Anterior cingulate cortex (tissue), 58 donors: ENCODE measurements around the gene GLIS1.

Source experiments
- DNase-seq, 58 donors: peaks; one replicate each; lab custom pipeline; 2025; lab: John Stamatoyannopoulos, UW

GLIS1 gene

DNA sequence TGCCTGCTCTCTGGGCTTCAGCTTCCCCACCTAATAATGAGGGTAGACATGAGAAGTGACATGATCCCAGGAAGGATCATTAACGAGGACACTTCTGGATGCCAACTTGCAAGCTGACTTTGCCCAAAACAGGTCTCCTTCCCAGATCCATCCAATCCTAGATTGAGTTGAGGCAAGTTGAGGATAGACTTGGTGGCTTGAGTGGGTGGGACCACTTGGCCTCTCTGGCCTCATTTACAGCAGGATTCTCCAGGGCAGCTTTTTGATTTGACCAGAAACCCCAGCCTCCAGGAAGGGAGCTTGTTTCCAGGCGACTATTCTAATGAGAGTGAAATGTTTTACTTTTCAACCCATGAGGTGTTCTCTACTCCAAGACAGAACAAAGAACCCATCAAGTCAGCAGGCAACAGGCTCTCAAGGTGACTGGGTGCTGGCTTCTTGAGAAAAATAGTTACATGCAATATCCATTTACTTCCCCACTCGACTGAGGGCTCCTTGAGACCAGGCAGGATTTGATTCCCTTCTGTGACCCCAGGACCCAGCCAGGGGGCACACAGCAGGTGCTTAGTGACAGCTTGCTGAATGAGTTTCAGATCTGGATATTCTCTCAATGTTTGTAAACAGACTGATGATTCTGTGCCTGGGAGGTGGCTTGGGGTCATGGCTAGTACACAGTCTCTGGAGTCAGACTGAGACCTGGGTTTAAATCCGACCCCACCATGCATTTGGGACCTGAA lies 151.5 kb downstream of the GLIS1 start:
- no peak for DNase-seq

DNA sequence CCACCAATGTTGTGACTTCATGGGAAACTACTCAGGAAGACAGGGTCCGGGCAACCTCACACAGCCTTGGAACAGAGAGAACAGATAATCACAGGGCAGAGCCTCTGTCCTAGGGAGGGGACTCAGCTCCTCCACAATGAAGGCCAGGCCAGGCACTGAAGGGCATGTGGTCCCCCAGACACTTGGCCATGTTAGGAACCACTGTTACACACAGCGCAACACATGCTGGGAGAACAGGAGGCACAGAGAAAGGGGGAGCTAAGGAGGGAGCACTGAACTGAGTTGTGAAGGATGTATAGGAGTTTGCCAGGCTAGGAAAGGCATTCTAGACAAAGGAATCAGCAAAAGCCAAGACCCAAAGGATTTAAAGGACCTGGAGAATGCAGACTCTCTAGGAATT lies 152.2 kb downstream of the GLIS1 start:
- no peak for DNase-seq

DNA sequence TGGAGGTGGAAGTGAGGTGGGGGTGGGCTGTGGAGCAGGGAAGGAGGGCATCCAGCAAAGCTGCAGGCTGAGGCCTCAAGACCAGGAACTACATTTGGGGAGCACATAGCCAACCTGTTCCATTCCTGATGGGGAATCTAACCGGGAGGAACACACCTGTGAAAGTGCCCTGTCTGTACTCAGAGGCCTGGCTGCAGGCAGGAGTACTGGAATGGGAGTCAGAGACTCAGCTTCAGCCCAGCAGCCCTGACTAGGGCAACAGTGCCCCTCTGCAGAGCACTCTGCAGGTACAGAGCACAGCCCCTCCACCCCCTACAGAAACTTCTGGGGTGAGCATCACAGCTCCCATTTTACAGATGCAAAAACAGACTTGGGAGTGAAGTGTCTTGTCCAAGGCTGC lies 153.4 kb downstream of the GLIS1 start:
- no peak for DNase-seq

DNA sequence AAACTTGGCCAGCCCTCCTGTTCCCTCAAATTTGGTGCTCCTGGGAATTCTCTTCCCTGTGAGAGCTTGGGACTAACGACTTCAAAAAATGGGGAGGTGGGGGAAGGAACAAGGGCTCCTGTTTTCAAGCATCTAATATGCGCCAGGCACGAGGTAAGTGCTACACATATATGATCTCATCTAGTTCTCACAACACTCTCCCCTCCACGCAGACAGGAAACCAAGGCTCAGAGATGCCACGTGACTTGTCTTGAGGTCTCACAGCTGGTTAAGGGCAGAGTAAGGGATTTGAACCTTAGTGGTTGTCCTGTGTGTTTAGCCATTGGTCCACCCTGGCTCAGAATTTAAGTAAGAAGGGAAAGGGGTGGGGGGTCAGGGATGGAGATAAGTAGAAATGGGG lies 153.8 kb downstream of the GLIS1 start:
- no peak for DNase-seq

DNA sequence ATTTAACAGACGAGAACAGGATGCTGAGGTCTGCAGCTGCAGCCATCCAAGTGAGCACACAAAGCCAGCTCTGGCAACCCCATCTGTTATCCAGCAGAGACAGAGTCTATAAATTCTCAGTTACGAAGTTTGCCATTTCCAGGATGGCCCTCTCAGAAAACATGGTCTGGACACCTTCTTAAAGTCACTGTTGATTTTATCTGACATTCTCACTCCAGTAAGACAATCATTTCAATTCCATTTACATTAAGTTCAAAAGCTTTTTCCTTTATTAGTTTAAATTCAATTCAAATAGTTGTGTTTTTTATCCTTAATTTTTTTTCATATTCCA lies 154.2 kb downstream of the GLIS1 start:
- DNase-seq: no peak

DNA sequence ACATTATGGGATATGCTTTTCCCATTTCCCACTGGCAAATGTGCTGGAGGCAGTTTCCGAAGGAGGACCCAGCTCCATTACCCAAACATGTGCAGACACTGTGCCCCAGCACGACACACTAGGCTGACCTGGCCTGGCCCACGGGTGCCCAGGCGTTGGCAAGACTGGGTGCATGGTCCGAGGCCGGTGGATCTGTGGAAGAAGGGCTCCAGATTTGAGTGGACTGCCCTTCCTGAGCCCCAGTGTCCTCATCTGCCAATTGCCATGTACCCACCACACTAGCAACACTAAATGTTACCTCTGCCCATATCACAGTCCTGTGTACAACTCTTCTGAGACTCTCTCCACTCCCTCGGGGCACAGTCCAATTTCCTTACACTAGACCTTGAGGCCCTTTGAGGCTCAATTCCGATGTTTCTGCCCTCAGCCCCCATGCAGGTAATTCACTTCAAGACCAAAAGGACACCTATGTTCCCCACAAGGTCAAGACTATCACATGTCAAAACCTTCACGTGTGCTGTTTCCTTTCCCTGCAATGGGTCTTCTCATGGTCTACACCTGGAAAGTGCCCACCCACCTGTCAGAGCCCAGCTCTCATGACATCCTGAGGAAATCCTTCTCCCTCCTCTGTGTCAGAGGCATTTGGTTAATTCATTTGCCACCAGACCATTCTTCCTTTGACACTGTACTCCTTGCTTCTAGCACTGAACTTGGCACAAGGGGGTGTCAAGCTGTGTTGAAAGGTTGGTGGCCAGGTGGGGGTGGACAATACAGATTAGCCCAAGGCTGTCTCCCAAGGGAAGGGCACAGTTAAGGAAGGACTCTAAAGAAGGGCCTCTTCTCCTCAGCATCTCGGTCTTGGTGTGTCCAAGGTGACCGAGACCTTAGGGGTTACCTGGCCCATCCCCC lies 154.8 kb downstream of the GLIS1 start:
- no peak for DNase-seq

DNA sequence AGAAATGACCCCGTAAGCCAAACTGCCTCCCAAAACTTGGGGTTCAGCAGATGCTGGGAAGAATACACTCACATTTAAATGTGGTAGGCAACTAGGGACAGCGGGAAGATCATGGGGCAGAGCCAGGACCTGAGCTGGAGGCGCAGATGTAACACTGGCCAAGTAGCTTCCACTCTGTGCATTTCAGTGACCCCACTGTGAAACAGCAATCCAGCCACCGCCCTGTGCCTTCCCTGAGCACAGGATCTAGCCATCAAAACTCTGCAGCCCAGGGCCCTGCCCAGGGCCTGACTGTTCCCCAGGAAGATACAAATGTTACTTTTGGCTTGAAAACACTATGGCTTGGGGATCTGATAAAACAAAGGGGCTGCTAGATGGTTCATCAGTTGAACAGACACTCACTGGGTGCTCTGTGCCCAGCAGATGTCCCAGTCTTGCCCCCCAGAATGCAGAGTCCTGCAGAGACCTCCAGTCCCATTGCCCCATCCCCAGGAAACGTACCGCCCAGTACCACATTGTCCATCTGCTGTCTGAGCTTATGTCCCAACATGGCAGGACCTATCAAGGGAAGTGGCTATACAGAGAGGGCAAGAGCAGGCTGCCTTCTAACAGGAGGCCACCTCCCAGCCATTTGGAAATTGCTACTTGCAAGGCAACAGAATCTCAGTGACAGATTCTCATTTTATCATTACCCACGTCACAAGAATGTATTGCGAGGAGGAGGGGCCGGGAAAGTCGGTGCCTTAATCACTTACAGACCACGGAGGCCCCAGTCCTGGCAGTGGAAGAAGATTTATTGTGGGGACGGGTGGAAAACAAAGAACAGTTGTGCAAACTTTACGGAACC lies 155.7 kb downstream of the GLIS1 start:
- DNase-seq: no peak

DNA sequence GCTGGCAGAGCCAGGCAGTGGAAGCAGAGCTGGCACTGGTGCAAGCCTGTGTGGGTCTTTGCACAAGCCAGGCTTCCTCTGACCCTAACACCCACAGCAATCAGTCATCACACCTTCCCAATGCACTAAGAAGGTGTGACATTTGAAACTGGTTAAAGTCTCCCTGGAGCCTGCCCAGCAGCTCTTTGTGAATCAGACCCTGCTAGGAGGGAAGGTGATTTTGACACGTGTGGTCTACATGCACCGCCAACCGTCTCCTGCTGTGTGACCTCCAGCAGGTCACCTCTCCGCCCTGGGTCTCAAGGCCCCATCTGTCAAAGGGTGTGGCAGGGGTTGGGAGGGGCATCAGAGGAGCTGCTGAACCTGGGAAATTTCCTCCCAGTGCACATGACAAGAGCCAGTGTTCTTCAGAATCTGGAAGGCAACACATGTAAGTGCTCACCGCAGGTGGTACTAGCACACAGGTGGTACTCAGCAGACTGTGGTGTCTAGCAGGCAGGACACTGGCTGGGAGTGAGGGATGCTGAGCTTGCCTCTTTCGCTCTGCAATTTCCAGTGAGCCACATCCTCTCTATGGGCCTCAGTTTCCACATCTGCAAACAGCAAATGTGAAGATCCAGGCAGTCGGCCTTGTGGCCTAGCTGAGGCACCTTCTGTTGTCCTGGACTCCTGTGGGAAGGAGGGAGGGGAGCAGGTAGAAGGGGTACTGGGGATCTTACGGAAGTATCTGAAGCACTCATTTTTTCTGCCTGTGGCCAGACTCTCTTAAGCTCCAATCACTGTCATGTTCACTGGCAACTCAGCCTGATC lies 156.5 kb downstream of the GLIS1 start:
- DNase-seq: no peak

DNA sequence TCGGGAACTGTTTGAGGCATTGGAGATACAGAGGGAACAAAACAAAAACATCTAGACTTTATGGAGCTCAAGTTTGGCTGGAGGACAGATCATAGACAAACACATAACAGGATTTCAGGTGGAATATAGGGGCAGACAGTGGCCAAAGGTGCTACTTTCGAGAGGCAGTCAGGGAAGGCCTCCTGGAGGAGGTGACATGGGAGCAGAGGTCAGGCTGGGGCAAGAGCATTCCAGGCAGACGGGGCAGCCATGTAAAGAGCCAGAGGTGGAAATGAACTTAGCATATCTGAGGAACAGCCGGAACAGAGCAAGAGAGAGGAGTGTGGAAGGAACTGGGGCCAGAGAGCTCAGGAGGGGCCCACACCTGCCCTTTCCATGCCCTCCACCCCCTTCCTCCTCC lies 157.5 kb downstream of the GLIS1 start:
- DNase-seq: no peak

DNA sequence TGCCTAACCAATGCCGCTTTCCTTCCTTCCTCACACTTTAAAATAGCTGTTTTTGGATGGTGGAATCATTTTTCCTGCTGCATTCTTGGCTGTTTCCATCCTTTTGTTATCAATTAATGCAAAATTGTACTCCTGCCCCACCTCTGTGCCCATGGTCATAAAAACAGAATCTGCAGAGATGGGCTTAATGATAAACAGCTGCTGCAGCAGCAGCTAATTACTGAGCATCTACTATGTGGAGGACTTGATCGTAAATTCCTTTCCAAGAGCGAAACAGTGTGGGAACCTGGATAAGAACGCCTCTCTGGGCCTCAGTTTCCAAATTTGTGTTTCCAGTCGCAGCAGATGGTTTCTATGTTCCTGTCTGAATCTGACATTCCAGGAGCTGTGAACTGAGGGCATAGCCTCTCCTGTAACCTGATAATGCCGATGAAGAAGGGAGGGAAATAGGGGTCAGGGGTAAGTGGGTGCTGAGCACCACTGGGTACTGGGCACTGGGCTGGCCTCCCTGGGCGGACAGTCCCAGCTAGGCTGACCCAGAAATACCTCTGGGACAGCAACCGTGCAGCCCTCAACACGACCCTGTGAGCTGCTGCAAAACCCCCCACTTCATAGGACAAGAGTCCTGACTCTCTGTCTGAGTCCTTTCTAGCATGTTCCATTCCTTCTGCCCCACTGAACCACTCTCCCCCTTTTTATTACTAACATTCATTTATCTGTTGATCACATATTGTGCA lies 158.1 kb downstream of the GLIS1 start:
- DNase-seq: no peak

DNA sequence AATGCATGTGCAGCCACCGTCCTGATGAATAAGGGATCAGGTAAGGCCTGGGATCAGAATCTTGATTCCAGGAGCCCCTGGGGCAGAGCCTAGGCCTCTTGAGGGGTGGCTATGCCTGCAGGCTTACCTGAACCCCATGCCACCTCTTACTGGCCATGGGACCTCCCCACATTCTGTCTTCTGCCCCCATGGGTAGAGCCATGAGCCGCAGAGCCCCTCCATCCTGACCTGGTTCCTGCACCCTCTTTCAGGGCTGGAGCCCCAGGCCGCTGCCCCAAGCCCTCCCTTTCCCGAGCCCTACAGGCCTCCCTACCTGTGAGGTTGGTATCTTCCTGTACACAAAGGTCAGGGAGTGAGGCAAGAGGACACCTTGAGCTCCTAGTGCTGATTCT lies 159.0 kb downstream of the GLIS1 start:
- DNase-seq: no peak

DNA sequence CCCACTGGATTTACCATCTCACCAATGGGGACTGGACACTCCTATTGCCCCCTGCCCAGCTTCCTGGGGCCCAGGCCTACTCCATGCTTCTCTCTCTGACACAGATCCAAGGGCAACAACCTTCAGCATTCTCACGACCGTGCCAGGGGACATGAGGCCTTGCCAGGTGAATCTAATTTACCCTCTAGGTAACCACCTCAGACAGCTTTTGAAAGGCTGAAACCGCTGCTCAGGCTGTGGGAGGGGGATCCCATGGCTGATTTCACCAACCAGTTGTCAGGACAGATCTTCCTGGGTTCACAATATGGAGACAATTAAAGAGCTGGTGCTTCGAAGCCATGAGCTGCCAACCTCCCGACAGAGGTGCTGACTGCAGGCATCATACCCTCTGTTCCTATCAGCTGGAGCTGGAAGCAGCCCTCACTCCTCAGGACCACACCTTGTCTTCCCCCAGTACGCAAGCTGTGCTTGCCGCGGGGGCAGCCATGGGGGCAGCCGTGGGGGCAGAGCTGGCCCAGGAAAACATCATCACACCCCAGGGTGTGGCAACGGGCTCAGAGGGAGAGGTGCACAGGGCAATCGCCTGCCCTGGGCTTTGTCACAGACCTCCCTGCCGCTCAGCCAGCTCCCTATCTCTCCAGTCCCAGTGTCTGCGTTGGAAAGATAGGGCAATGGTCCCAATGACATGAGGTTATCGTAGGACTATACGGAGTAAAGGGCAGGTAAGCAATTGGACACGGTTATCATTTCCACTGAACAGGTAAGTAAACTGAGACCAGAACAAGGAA lies 159.5 kb downstream of the GLIS1 start:
- DNase-seq: no peak

DNA sequence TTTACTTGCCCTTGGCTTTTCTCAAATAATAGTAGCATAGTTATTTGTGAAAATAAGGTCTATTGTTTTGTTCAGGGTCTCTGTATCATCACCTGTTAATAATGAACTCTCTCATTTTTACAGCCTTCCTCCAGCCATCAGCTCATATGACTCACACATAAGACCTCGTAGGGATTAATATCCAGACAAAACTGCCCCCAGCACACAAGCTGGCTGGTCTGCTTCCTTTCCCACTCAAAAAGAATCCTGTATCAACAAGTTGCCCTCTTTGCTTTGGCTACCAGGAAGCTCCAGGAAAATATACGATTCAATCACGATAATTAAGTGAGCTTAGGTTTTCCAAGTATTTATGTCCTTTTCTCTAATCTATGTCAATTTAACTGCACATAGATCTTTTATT lies 160.6 kb downstream of the GLIS1 start:
- no peak for DNase-seq

DNA sequence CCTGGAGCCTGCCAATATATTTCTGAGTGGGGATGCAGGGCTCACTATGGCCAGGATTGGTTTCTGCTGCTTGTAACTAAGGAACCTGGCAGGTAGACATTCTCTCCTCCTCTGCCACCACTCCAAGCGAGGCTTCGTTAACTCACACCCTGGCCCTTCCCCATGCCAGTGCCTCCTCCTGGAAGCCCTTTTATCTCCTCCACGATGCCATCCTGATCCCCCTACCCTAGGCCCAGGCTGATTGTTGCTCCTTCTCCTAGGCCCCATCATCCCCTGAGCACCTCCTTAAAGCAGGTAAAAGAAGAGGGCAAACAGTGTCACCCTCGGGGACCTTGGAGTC lies 161.2 kb downstream of the GLIS1 start:
- DNase-seq: no peak

DNA sequence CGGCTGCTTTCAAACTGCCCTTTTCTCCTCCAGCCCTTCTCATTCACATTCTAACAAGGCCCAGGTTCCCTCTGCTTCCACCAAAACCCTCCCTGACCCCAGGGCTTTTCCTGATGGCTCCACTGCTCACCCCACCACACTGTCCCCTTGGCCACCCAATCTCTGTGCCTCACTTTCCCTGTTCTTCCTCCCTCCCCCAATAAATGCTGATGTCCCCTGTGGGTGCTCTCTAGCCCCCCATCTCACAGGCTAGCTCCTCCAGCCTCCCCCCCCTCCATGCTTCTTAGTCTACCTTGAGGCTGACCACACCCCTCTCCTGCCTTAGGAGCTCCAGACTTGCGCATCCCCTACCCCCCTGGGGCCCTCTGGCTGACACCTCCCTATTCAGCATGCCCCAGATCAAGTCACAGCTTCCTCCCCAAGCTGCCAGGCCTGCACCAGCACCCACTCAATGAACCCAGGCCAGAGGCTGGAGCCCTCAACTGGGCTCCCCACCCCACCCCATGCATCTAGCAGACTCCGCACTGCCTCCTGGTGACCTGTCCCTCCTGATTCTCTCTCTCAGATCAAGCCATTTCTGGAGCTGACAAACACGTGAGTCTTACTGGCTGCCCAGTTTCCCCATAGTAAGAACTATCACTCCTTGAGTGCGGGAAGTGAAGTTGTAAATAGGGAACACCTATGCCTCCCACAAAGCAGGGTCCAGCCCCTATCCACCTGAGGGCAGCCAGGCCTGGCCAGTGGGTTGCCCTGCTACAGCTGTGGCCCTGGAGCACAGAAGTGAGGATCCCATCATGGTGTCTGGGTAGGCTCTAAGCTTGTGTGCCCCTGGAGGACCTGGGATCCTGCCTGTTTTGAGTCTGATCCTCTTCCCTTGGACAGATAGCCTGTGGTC lies 161.9 kb downstream of the GLIS1 start:
- DNase-seq: no peak

DNA sequence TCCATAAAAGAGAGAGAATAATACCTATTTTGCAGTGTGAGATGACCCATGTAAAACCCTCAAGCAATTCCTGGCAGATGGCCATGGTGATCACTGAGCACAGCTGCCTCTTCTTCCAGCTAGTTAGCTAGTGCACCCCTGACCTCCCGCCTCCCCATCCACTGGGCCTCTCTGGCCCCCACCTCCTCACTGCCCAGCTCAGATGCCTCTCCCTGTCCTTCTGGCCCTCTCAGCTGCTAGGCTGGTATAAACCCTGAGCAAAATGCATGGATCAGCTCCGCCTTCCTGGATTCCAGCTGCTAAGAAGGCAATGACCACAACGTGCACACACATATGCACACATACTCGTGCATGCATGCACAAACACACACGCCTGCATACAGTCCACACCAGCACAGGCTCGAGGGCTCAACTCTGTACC lies 162.6 kb downstream of the GLIS1 start:
- peak in 1 of 58 donors; percentile 7 for DNase-seq

DNA sequence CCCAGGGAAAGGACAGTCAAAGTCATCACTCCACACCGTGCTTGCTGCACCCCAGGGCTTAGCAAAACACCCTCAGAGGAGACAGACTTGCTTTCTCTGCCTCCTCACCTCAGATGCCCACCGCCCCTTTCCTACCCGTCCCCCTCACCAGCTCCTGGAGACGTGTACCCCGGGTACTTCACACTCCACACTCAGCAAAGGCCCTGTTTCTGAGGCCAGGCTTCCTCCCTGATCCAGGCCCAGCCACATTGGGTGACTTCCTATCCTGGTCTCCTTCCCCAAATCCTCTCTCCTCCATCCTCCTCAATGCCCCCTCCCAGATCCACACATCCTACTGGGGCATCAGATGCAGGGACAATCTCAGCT lies 163.0 kb downstream of the GLIS1 start:
- DNase-seq: no peak
